Nephron progenitor cell (in vitro differentiated cells): ENCODE results near the gene MRPS17.

Experiments
- DNase-seq: peaks from one replicate; pipeline ENCODE4 v3.0.0; 2021
- H3K27ac Mint-ChIP-seq: 2 replicates; pipeline ENCODE4 v1.8.0; 2021; ENCODE audit warnings: mild to moderate bottlenecking, moderate library complexity, mixed read lengths
- H3K27me3 Mint-ChIP-seq: 2 replicates; pipeline ENCODE4 v1.8.0; 2021; ENCODE audit warnings: mild to moderate bottlenecking, low read depth, mixed read lengths; ENCODE audit not compliant: poor library complexity
- H3K36me3 Mint-ChIP-seq: 2 replicates; pipeline ENCODE4 v1.8.0; 2021; ENCODE audit warnings: low read depth, mixed read lengths
- H3K4me1 Mint-ChIP-seq: 2 replicates; pipeline ENCODE4 v1.8.0; 2021; ENCODE audit warnings: mixed read lengths
- H3K4me3 Mint-ChIP-seq: 2 replicates; pipeline ENCODE4 v1.8.0; 2021; ENCODE audit warnings: mild to moderate bottlenecking, moderate library complexity, mixed read lengths
- H3K9me3 Mint-ChIP-seq: 2 replicates; pipeline ENCODE4 v1.8.0; 2021; ENCODE audit warnings: mild to moderate bottlenecking, moderate library complexity, mixed read lengths
- CTCF ChIP-seq: fragments of 200-600 bp; sonication (generic); IDR thresholded peaks from 2 replicates; pipeline ENCODE4 v1.5.0; 2021; ENCODE audit warnings: antibody characterized with exemption

MRPS17 gene

GRCh38 chr7:55966851-55967250 is 15.2 kb downstream of the MRPS17 start:
- Mint-ChIP-seq H3K4me3 (peak overlapping the region; percentile 58), H3K36me3 (peaks cover 54% of the 10 kb centered on the region), H3K9me3 (no peaks in the 10 kb centered on the region), H3K27me3 (peaks cover 24% of the 10 kb centered on the region), H3K27ac (peak overlapping the region; percentile 17), H3K4me1 (peaks cover 34% of the 10 kb centered on the region)
- no peak for DNase-seq
- TF ChIP-seq CTCF = no peak

DNA sequence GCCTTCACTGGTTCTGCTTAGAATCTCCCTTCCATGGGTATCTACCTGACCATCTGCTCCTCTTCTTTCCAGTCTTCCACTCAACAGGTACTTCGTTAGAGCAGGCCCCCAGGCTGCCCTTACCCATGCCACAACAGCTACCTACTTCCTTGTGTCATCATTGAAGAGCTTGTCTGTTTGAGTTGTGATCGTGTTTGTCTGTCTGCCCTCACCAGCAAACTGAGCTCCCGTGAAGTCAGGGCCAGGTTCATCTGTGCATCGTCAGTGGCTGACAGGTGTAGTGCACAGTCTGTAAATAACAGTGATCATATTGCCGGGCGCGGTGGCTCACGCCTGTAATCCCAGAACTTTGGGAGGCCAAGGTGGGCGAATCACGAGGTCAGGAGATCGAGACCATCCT is 17.7 kb downstream of the MRPS17 start:
- Mint-ChIP-seq H3K27me3 (peaks cover 6% of the 10 kb centered on the region), H3K4me3 (no peak overlapping the region), H3K9me3 (no peaks in the 10 kb centered on the region), H3K27ac (peak overlapping the region; percentile 86), H3K36me3 (peaks cover 57% of the 10 kb centered on the region), H3K4me1 (peaks cover 34% of the 10 kb centered on the region)
- DNase-seq = no peak
- TF ChIP-seq CTCF = no peak

- H3K27ac Mint-ChIP-seq = peak overlapping the region; percentile 52
- H3K9me3 Mint-ChIP-seq = no peaks in the 10 kb centered on the region
- no peak for TF ChIP-seq CTCF
- DNase-seq = no peak
- peaks cover 6% of the 10 kb centered on the region for H3K27me3 Mint-ChIP-seq
- no peak overlapping the region for H3K4me3 Mint-ChIP-seq
- peaks cover 59% of the 10 kb centered on the region for H3K36me3 Mint-ChIP-seq
- H3K4me1 Mint-ChIP-seq = peaks cover 27% of the 10 kb centered on the region
Measured at GRCh38 chr7:55970561-55970960, 18.9 kb downstream of the MRPS17 start.

GRCh38 chr7:55970978-55971377 is 19.3 kb downstream of the MRPS17 start:
- H3K9me3 Mint-ChIP-seq = no peaks in the 10 kb centered on the region
- no peak overlapping the region for H3K27ac Mint-ChIP-seq
- peaks cover 56% of the 10 kb centered on the region for H3K36me3 Mint-ChIP-seq
- H3K4me3 Mint-ChIP-seq = no peak overlapping the region
- TF ChIP-seq CTCF = no peak
- no peak for DNase-seq
- peaks cover 23% of the 10 kb centered on the region for H3K4me1 Mint-ChIP-seq
- peaks cover 6% of the 10 kb centered on the region for H3K27me3 Mint-ChIP-seq

DNA sequence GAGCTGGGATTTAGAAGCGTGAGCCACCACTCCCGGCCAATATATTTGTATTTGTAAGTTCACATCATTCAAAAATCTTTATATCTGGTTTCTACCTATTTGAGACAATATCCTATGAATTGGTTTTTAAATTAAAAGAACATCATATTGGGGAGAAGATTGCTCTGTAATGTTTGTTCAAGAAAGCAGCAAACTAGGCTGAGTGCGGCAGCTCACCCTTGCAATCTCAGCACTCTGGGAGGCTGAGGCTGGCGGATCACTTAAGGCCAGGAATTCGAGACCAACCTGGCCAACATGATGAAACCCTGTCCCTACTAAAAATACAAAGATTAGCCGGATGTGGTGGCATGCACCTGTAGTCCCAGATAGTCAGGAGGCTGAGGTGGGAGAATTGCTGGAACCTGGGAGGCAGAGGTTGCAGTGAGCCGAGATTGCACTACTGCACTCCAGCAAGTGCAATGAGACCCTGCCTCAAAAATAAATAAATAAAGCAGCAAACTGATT is 22.1 kb downstream of the MRPS17 start:
- no peak for DNase-seq
- H3K36me3 Mint-ChIP-seq = peaks cover 45% of the 10 kb centered on the region
- TF ChIP-seq CTCF = no peak
- H3K4me3 Mint-ChIP-seq = no peak overlapping the region
- no peaks in the 10 kb centered on the region for H3K9me3 Mint-ChIP-seq
- no peak overlapping the region for H3K27ac Mint-ChIP-seq
- peaks cover 6% of the 10 kb centered on the region for H3K27me3 Mint-ChIP-seq
- peaks cover 17% of the 10 kb centered on the region for H3K4me1 Mint-ChIP-seq

- Mint-ChIP-seq H3K27me3 (peaks cover 3% of the 10 kb centered on the region), H3K4me3 (no peak overlapping the region)
- no peak for DNase-seq
Measured at GRCh38 chr7:55975988-55976633, 24.4 kb downstream of the MRPS17 start.

More at GRCh38 chr7:55975988-55976633, 24.4 kb downstream of the MRPS17 start:
- Mint-ChIP-seq H3K4me1 (peaks cover 4% of the 10 kb centered on the region), H3K36me3 (peaks cover 45% of the 10 kb centered on the region), H3K27ac (no peak overlapping the region), H3K9me3 (no peaks in the 10 kb centered on the region)
- TF ChIP-seq CTCF = no peak
